Prostate gland (tissue), 2 donors: ENCODE results near the gene IMPA2.

ENCODE experiments used
- POLR2A ChIP-seq: fragments of 450-650 bp; IDR thresholded peaks from one replicate; pipeline ENCODE4 v1.6.1; 2016; ENCODE audit warnings: antibody characterized with exemption, mild to moderate bottlenecking
- POLR2AphosphoS5 ChIP-seq: sonication (generic); formaldehyde crosslinking; IDR thresholded peaks from one replicate; pipeline ENCODE4 v1.6.1; 2017; ENCODE audit warnings: antibody characterized with exemption
- TF ChIP-seq, protein P1 (sequence below), 4 experiments: fragments of 200-600 bp in 2 of 4; fragments of 450-650 bp in 2 of 4; sonication (generic) in 2 of 4; IDR thresholded peaks; 1 replicate in 3 of 4; 2 replicates in 1 of 4; pipeline ENCODE4 v1.5.1; 2016 to 2019; ENCODE audit warnings: antibody characterized with exemption in 4 of 4, mild to moderate bottlenecking in 2 of 4, moderate library complexity in 2 of 4

- TF ChIP-seq, protein P1, sequence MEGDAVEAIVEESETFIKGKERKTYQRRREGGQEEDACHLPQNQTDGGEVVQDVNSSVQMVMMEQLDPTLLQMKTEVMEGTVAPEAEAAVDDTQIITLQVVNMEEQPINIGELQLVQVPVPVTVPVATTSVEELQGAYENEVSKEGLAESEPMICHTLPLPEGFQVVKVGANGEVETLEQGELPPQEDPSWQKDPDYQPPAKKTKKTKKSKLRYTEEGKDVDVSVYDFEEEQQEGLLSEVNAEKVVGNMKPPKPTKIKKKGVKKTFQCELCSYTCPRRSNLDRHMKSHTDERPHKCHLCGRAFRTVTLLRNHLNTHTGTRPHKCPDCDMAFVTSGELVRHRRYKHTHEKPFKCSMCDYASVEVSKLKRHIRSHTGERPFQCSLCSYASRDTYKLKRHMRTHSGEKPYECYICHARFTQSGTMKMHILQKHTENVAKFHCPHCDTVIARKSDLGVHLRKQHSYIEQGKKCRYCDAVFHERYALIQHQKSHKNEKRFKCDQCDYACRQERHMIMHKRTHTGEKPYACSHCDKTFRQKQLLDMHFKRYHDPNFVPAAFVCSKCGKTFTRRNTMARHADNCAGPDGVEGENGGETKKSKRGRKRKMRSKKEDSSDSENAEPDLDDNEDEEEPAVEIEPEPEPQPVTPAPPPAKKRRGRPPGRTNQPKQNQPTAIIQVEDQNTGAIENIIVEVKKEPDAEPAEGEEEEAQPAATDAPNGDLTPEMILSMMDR (IDR thresholded peaks at IDR 0.05), result no peak
- TF ChIP-seq POLR2A (no peak), POLR2AphosphoS5 (no peak)
These were observed 17.3 kb upstream of the IMPA2 start for GRCh38 chr18:11963991-11964484.
